Progenitor cell of endocrine pancreas (in vitro differentiated cells): Measurements from ENCODE around the gene SNAP25. TPM values are rescaled to one million over a fixed set of nuclear protein-coding genes. Genes with fewer than 3 reads are reported as not detected.

Experiments
- DNase-seq: peaks from one replicate; pipeline ENCODE4 v3.0.0; 2021; ENCODE audit warnings: low spot score; ENCODE audit not compliant: unreplicated experiment
- H3K27ac Mint-ChIP-seq: 2 replicates; pipeline ENCODE4 v1.8.0; 2021; ENCODE audit warnings: mild to moderate bottlenecking, moderate library complexity, mixed read lengths
- H3K27me3 Mint-ChIP-seq: 2 replicates; pipeline ENCODE4 v1.8.0; 2021; ENCODE audit warnings: mixed read lengths
- H3K36me3 Mint-ChIP-seq: 2 replicates; pipeline ENCODE4 v1.8.0; 2022; ENCODE audit warnings: mixed read lengths; ENCODE audit not compliant: insufficient read depth
- H3K4me1 Mint-ChIP-seq: 2 replicates; pipeline ENCODE4 v1.8.0; 2021; ENCODE audit warnings: low read depth, mixed read lengths
- H3K4me3 Mint-ChIP-seq: 2 replicates; pipeline ENCODE4 v1.8.0; 2021; ENCODE audit warnings: low read depth, mild to moderate bottlenecking, moderate library complexity, mixed read lengths
- H3K9me3 Mint-ChIP-seq: 2 replicates; pipeline ENCODE4 v1.8.0; 2021; ENCODE audit warnings: low read depth, mixed read lengths
- total RNA-seq: library from RNA; stranded (reverse); gene quantifications from 2 replicates; pipeline ENCODE4 v1.2.1, GENCODE V29; 2021
- TF ChIP-seq, protein P1 (sequence below): fragments of 200-600 bp; sonication (generic); IDR thresholded peaks from one replicate; pipeline ENCODE4 v1.5.0; 2021; ENCODE audit warnings: antibody characterized with exemption, mild to moderate bottlenecking; ENCODE audit not compliant: unreplicated experiment

The SNAP25 gene
- total RNA-seq, 1 donor from 2014 or later = 7.7 TPM

DNA sequence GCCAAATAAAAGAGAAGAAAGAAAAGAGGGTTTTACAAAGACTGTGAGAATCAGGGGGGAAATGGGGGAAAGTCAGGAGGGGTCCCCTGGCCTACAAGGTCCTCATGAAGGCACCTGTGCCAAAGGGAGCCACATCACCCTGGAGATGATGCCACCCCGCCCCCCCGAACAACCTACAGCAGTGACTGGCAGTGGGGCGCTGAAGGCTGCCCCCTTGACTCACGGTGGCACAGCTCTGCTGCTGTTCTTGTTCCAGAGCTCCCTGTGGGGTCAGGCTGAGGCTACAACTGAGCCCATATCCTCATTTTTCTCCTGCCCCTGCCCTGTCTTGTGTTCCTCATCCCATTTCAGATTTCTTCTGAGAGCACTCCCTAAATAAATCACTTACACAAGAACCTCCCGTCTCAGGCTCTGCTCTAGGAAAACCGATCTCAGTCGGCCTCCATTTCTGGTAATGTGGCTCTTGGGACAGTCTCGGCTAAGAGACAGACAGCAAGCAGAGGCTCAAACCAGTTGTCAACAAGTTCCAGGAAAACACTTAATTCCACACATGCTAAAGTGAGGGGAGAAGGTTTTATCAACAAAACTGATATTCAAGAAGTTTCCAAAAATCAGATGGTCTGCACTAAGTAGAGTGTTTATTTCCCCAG is 105.7 kb downstream of the SNAP25 start:
- Mint-ChIP-seq H3K27me3 (peaks cover 17% of the 10 kb centered on the region), H3K36me3 (no peaks in the 10 kb centered on the region), H3K27ac (no peak overlapping the region), H3K4me3 (no peak overlapping the region), H3K4me1 (peaks cover 2% of the 10 kb centered on the region), H3K9me3 (no peaks in the 10 kb centered on the region)
- TF ChIP-seq, protein P1, sequence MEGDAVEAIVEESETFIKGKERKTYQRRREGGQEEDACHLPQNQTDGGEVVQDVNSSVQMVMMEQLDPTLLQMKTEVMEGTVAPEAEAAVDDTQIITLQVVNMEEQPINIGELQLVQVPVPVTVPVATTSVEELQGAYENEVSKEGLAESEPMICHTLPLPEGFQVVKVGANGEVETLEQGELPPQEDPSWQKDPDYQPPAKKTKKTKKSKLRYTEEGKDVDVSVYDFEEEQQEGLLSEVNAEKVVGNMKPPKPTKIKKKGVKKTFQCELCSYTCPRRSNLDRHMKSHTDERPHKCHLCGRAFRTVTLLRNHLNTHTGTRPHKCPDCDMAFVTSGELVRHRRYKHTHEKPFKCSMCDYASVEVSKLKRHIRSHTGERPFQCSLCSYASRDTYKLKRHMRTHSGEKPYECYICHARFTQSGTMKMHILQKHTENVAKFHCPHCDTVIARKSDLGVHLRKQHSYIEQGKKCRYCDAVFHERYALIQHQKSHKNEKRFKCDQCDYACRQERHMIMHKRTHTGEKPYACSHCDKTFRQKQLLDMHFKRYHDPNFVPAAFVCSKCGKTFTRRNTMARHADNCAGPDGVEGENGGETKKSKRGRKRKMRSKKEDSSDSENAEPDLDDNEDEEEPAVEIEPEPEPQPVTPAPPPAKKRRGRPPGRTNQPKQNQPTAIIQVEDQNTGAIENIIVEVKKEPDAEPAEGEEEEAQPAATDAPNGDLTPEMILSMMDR = no peak
- DNase-seq = no peak

DNA sequence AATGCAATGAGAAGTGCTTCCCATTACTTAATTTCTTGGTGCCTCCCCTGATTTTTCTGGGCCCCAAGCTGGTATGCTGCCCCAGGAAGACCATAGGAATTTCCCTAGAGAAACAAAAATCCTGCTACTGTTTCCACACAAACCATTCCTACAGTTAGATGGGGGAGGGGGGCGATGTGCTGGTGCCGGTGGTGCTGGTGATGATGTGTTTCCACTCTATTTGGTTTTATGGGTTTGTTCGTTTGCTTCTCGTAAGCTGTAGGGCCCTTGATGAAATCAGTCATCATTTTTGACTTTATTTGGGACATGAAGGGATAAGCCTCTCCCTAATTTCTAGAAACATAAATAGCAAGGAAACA is 110.2 kb downstream of the SNAP25 start:
- Mint-ChIP-seq H3K4me3 (no peak overlapping the region), H3K36me3 (no peaks in the 10 kb centered on the region), H3K9me3 (no peaks in the 10 kb centered on the region), H3K4me1 (peaks cover 2% of the 10 kb centered on the region), H3K27ac (no peak overlapping the region), H3K27me3 (peaks cover 12% of the 10 kb centered on the region)
- no peak for DNase-seq
- TF ChIP-seq, protein P1 = no peak

DNA sequence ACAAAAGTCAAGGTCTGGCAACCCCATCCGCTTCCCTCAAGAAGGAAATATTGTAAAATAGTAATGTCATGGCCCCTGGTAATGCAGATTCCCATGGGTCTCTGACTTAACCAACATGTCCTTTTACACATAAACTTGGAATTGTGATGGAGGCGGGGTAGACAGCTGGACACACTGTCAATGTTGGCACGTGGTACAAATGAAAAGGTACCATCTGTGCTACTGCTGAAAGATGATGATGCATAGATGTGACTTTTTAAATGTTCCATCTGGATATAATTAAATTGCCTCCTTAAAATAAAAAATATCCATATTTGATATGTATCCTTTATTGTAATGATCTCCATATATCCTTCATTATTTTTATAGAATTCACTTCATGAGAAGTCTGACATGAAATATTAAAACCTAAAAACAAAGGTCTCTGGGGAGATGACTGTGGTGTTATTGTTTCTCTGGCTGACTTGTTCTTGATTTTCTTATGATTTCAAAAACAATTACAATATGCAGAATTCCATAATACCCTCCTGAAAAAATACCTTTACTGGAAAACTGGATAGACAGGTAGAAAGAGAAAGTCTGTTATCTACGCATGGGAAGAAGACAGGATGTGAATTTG is 110.9 kb downstream of the SNAP25 start:
- DNase-seq = no peak
- TF ChIP-seq, protein P1 = no peak
- Mint-ChIP-seq H3K27me3 (peaks cover 10% of the 10 kb centered on the region), H3K36me3 (no peaks in the 10 kb centered on the region), H3K4me3 (no peak overlapping the region), H3K4me1 (peaks cover 2% of the 10 kb centered on the region), H3K27ac (no peak overlapping the region), H3K9me3 (no peaks in the 10 kb centered on the region)

DNA sequence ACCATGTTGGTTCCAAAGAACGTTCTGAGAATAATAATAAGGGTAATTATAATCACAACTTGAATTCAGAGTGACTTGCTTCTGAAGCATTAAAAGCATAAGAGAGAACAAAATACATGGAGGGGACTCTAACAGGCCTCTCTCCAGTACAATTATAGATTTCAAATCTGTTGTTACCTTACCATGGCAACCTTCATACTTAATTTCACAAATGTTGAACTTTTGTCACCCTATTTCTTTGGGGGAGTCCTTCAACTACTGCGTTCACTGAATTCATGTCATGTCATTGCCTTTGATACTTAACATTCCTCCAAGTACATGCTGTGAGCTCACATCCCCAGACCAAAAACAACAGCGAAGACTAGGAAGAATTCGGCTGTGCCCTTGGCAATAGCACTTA is 111.4 kb downstream of the SNAP25 start:
- H3K36me3 Mint-ChIP-seq = no peaks in the 10 kb centered on the region
- no peak overlapping the region for H3K4me3 Mint-ChIP-seq
- H3K4me1 Mint-ChIP-seq = peaks cover 2% of the 10 kb centered on the region
- H3K9me3 Mint-ChIP-seq = no peaks in the 10 kb centered on the region
- no peak overlapping the region for H3K27ac Mint-ChIP-seq
- TF ChIP-seq, protein P1 = no peak
- no peak for DNase-seq
- H3K27me3 Mint-ChIP-seq = peaks cover 8% of the 10 kb centered on the region

DNA sequence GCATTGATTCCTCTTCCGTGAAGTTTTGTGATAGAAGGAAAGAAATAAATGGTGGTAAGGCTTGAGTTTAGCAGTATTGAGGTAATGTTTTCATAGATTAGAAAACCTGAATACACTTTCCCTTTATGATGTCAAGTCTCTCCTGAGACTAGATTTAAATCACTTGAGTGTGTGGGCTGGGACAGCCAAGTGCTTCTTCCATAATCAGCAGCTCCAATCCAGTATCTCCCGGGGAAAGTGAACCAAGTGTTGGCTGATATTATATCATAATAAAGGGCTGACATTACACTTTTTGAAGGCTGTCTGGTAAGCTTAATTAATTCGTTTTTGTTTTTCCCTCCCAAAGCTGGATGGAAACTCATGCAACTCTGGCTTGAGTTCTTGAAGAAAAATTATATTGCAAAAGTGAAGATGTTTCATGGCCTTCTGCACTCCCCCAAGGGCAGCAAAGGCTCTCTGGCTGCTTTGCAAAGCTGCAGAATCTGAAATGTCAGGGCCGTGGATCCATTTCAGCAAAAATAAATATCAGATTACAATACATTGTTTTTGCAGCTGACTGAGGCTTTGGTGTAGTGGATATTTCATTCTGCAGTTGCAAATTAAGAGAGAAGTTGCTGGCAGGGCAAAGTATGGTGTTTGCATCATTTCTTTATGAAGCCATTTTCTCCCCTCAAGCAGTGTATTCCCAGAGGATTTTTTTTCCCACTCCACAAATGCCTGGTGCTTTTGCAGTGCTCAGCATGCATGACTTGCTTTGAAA is 114.2 kb downstream of the SNAP25 start:
- H3K9me3 Mint-ChIP-seq = no peaks in the 10 kb centered on the region
- no peak for DNase-seq
- peaks cover 6% of the 10 kb centered on the region for H3K27me3 Mint-ChIP-seq
- H3K36me3 Mint-ChIP-seq = no peaks in the 10 kb centered on the region
- H3K4me3 Mint-ChIP-seq = no peak overlapping the region
- H3K4me1 Mint-ChIP-seq = peaks cover 4% of the 10 kb centered on the region
- no peak overlapping the region for H3K27ac Mint-ChIP-seq
- TF ChIP-seq, protein P1 = no peak
